ENCODE measurements around the gene PPARG. TPM values are rescaled to one million over a fixed set of nuclear protein-coding genes. Genes with fewer than 3 reads are reported as not detected.

Gene PPARG
- total and polyA plus RNA-seq, 12 donors, result 3.1 to 21.9 (median 6.8) TPM

DNA sequence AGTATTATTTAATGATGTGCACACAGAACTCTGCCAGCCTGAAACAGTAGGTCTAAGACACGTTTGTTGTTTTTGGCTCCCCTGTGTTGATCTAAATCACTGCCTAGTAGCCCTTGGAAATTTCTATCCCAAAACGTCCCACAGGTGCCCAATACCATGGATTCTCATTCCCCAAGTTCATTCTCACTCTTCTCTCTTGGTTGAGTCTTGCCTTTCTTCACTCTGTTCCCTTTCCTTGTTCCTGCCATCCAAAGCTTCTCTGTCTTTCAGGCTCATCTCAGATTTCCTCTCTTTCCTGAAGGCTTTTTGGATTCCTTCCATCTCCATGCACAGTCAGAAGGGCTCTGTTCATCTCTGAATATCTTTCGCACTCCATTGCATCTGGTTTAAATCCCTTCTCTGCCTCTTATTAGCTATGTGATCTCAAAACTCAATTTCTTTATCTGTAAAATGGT is 54.2 kb downstream of the PPARG start:
- 55 to 64% (median 63%) methylated on average over 3 of the region's 3 CpGs for WGBS, 4 donors
- no peaks in the 10 kb centered on the region for H3K4me1 ChIP-seq (replicated peaks in 1 of 2)
- H3K36me3 ChIP-seq (replicated peaks in 1 of 2), result no peaks in the 10 kb centered on the region
- no peak overlapping the region for H3K4me3 ChIP-seq
- no peak for TF ChIP-seq POLR2A (IDR thresholded peaks at IDR 0.05)
- TF ChIP-seq, protein P1, sequence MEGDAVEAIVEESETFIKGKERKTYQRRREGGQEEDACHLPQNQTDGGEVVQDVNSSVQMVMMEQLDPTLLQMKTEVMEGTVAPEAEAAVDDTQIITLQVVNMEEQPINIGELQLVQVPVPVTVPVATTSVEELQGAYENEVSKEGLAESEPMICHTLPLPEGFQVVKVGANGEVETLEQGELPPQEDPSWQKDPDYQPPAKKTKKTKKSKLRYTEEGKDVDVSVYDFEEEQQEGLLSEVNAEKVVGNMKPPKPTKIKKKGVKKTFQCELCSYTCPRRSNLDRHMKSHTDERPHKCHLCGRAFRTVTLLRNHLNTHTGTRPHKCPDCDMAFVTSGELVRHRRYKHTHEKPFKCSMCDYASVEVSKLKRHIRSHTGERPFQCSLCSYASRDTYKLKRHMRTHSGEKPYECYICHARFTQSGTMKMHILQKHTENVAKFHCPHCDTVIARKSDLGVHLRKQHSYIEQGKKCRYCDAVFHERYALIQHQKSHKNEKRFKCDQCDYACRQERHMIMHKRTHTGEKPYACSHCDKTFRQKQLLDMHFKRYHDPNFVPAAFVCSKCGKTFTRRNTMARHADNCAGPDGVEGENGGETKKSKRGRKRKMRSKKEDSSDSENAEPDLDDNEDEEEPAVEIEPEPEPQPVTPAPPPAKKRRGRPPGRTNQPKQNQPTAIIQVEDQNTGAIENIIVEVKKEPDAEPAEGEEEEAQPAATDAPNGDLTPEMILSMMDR (IDR thresholded peaks at IDR 0.05), result no peak
- H3K27ac ChIP-seq, result no peak overlapping the region
- intact Hi-C loops (cut with DNase I), result no loop called here
- no peaks in the 10 kb centered on the region for H3K9me3 ChIP-seq (replicated peaks in 1 of 3)
- DNase-seq, result no peak
- no peaks in the 10 kb centered on the region for H3K27me3 ChIP-seq

DNA sequence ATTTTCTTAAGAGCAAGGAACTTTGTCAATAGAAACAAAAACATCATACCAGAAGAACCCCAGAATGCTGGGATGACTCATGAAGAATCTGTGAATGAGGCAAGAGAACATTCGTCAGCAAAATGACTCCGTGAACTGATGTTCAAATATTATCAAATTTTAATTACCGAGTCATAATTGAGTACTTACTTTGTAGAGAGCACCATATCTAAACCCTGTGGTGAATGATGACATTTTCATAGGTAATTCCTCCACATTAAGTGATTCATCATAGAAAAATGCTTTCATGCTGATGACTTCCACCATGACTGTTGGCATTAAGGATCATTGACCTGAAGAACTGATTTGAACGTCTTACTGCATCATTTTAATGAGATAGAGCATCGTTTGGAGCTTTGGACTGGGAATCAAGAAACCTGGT is 56.3 kb downstream of the PPARG start:
- Histone ChIP-seq H3K4me1 (replicated peaks in 1 of 2) (peaks cover 0 to 4% of the 10 kb centered on the region in 2 donors), H3K9me3 (replicated peaks in 1 of 3) (no peaks in the 10 kb centered on the region), H3K27me3 (no peaks in the 10 kb centered on the region), H3K36me3 (replicated peaks in 1 of 2) (no peaks in the 10 kb centered on the region), H3K4me3 (no peak overlapping the region), H3K27ac (no peak overlapping the region)
- TF ChIP-seq, protein P1 (IDR thresholded peaks at IDR 0.05), result no peak
- no peak for DNase-seq
- intact Hi-C loops (cut with DNase I), result no loop called here
- 59 to 70% (median 68%) methylated on average over 5 of the region's 5 CpGs for whole genome bisulfite sequencing, 4 donors

DNA sequence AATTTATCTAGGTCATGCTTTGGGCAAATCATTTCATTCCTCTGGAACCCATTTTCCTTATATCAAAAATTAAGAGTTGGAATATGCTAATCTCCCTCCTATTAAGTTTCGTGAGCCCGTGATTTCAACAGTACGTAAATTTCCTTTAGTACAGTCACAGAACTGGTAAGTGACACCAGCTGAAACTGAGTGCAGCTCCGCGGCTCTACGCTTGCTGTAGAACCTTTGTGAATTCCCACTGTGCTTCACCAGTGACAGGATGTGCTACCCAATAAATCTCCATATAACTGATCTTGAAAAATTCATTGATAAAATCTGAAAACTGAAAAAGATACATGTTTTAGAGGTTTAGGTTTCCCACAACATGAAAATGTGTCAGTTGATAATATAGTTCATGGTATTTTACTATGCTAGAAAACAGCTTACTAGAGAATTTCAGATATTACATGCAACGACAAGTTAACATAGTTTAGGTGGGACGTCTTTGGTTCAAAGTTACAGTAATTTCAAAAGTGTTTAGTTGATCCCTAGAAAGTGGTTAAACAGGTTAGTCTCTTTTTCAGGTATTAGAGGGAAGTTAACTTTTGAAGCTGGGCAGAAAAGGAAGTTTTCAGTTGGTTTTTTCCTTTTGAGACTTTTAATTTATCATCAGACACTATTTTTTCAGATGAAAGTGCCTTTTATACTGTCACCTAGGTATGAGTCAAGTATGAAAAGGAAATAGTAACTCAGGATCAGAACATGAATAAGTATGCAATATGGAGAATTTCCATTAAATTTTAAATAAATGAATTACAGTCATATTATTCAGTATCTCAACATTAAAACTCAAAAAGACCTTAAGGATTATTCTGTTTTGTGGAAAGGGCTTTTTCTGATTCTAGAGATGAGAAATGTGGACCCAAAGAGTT is 57.0 kb downstream of the PPARG start:
- intact Hi-C loops (cut with DNase I), result no loop called here
- Histone ChIP-seq H3K27me3 (no peaks in the 10 kb centered on the region), H3K4me1 (replicated peaks in 1 of 2) (peaks cover 0 to 11% of the 10 kb centered on the region in 2 donors), H3K4me3 (no peak overlapping the region), H3K9me3 (replicated peaks in 1 of 3) (no peaks in the 10 kb centered on the region), H3K27ac (no peak overlapping the region), H3K36me3 (replicated peaks in 1 of 2) (no peaks in the 10 kb centered on the region)
- no peak for DNase-seq
- 77 to 88% (median 87%) methylated on average over 8 of the region's 8 CpGs for WGBS, 4 donors
- no peak for TF ChIP-seq POLR2A (IDR thresholded peaks at IDR 0.05)
- TF ChIP-seq, protein P1 (IDR thresholded peaks at IDR 0.05), result no peak

DNA sequence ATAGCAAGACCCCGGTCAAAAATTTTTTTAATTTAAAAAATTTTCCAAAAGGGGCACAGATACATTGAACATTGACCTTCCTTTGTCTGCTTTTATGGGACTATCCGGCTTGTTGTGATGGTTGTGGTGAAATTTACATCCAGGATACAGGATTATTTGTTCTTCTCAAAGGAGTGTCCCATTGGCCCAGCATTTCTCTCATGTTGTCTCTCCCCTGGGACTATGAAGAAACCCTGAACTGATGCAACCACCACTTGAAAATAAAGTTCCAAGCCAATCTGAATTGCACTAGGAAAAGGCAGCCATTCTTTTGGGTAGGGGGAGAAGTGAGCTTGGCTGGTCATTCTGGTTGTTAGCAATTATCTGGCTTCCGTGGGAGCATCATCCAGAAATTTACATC is 58.4 kb downstream of the PPARG start:
- Histone ChIP-seq H3K4me1 (replicated peaks in 1 of 2) (peaks cover 0 to 18% of the 10 kb centered on the region in 2 donors), H3K9me3 (replicated peaks in 1 of 3) (no peaks in the 10 kb centered on the region), H3K27me3 (no peaks in the 10 kb centered on the region), H3K27ac (no peak overlapping the region), H3K36me3 (replicated peaks in 1 of 2) (no peaks in the 10 kb centered on the region), H3K4me3 (no peak overlapping the region)
- WGBS, 4 donors, result 78 to 90% (median 84%) methylated on average over 3 of the region's 3 CpGs
- no peak for DNase-seq
- no peak for TF ChIP-seq POLR2A (IDR thresholded peaks at IDR 0.05)
- TF ChIP-seq, protein P1 (IDR thresholded peaks at IDR 0.05), result no peak
- intact Hi-C loops (cut with DNase I), result no loop called here
